ENCODE results near the gene NUDT6.

NUDT6 gene, protein sequence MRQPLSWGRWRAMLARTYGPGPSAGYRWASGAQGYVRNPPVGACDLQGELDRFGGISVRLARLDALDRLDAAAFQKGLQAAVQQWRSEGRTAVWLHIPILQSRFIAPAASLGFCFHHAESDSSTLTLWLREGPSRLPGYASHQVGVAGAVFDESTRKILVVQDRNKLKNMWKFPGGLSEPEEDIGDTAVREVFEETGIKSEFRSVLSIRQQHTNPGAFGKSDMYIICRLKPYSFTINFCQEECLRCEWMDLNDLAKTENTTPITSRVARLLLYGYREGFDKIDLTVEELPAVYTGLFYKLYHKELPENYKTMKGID

DNA sequence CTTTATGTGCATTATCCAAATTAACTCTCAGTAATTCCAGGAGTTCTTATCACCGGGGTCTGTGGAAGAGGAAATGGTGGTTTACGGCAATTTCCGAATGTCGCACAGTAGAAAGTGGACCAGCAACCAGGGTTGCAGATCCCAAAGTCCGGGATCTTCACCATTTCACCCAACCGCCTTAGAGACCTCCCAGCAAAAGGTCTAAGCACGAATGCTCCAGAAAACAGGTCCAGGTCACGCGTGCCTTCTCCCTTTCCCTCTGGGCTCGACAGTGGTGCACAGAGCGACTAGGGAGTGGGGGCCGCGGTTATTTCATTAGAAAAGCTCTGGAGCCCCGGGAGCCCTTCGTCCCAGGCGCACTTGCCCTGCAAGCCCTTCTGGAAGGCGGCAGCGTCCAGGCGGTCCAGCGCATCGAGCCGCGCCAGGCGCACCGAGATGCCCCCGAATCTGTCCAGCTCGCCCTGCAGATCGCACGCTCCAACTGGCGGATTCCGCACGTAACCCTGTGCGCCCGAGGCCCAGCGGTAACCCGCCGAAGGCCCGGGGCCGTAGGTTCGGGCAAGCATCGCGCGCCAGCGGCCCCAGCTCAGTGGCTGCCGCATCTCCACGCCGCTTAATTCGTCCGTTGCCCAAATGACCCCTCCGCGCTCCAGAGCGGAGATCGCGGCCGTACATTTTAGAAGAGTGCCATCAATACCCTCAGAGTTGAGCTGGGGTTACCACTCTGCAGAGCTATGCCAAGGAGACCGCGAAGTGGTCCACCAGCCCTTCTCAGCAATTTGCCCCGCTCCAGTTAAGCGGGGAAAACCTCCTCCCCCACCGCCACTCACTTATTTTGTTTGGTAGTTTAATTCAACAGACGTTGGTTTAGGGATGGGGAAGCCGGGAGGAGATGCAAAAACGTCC is at the start of gene NUDT6:
TSS of gene NUDT6 (minus strand) at position 627 of the 906 bp plus-strand sequence. CDS start at position 602, 25 bp downstream.
- peak; percentile 65 to 75 for DNase-seq
- peak within 1 kb of the TSS; percentile 91 to 99 for H3K4me3 ChIP-seq
- no peaks in the 10 kb centered on the region for H3K36me3 ChIP-seq
- no peaks in the 10 kb centered on the region for H3K9me3 ChIP-seq
- intact Hi-C loops (cut with DNase I; ENCODE audit: low total_unique reads), result loop anchor here (5.0 kb wide), 1 partner anchor 165 kb away; no protein-coding TSS in a partner anchor
- TF ChIP-seq, protein P1, sequence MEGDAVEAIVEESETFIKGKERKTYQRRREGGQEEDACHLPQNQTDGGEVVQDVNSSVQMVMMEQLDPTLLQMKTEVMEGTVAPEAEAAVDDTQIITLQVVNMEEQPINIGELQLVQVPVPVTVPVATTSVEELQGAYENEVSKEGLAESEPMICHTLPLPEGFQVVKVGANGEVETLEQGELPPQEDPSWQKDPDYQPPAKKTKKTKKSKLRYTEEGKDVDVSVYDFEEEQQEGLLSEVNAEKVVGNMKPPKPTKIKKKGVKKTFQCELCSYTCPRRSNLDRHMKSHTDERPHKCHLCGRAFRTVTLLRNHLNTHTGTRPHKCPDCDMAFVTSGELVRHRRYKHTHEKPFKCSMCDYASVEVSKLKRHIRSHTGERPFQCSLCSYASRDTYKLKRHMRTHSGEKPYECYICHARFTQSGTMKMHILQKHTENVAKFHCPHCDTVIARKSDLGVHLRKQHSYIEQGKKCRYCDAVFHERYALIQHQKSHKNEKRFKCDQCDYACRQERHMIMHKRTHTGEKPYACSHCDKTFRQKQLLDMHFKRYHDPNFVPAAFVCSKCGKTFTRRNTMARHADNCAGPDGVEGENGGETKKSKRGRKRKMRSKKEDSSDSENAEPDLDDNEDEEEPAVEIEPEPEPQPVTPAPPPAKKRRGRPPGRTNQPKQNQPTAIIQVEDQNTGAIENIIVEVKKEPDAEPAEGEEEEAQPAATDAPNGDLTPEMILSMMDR (IDR thresholded peaks at IDR 0.05), result no peak
- H3K27me3 ChIP-seq, result no peaks in the 10 kb centered on the region
- peaks cover 0 to 26% (median 19%) of the 10 kb centered on the region in 4 donors for H3K4me1 ChIP-seq
- peak within 1 kb of the TSS; percentile 68 to 81 for H3K27ac ChIP-seq

DNA sequence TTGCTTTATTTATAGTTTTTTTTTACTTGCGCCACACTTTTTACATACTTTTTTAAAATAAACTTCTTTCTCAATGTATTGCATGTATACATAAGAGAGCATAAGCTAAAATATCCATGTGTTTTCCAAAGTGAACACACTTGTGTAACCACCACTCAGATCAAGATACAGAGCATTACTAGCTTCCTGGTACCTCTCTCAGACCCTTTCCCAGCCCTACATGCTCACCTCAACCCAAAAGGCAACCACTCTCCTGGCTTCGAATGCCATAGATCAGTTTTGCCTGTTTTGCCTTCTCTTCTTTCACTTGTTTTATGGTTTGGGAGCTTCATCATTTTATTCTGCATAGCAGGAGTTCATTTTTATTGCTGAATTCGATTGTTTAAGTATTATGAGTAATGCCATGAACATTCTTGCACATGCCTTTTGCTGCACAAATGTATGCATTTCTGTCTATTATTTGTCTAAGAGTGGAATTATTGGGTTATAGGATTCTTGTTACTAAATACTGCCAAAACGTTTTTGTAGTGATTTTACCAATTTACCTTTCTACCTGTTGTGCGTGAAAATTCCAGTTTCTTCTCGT is 45.9 kb upstream of the NUDT6 start:
- Histone ChIP-seq H3K9me3 (no peaks in the 10 kb centered on the region), H3K27ac (no peak overlapping the region), H3K36me3 (no peaks in the 10 kb centered on the region), H3K4me3 (no peak overlapping the region), H3K4me1 (no peaks in the 10 kb centered on the region), H3K27me3 (no peaks in the 10 kb centered on the region)
- intact Hi-C loops (cut with DNase I; ENCODE audit: low total_unique reads), result no loop called here
- TF ChIP-seq, protein P1 (IDR thresholded peaks at IDR 0.05), result no peak
- no peak for DNase-seq

DNA sequence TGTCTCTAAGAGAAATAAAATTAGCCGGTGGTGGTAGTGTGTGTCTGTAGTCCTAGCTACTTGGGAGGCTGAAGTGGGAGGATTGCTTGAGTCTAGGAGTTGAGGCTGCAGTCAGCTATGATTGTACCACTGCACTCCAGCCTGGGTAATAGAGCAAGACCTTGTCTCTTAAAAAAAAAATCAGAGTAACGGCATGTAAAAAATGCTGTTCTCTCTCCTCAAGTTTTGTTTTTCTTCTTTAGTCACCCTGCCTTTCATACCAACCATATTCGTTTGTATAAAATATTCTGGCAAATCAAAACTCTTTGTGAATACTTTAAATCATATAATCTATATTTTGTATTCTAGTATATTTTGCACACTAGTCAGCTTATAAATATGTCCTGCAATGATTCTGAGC is 44.8 kb upstream of the NUDT6 start:
- no peak for DNase-seq
- Histone ChIP-seq H3K36me3 (no peaks in the 10 kb centered on the region), H3K4me3 (no peak overlapping the region), H3K4me1 (peaks cover 0 to 6% (median 1%) of the 10 kb centered on the region in 4 donors), H3K27me3 (no peaks in the 10 kb centered on the region), H3K27ac (no peak overlapping the region), H3K9me3 (no peaks in the 10 kb centered on the region)
- intact Hi-C loops (cut with DNase I; ENCODE audit: low total_unique reads), result no loop called here
- TF ChIP-seq, protein P1 (IDR thresholded peaks at IDR 0.05), result no peak

DNA sequence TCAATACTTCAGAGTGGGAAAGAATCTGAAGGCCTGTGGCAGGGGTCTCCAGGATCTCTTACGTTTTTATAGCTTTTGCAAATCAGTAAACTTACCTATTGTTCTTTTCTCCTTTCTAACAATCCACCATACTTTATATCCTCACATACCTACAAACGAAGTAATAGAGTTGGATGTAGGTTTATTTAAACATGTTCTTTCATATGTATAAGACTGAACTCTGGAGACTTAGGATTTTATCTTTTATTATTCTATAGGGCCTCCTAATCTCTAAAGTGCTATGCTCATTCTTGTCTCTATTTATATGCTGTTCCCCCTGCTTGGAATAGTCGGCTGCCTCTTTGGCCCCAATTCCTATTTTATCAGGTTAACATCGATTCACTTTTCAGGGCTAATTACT is 43.8 kb upstream of the NUDT6 start:
- no peak overlapping the region for H3K4me3 ChIP-seq
- intact Hi-C loops (cut with DNase I; ENCODE audit: low total_unique reads), result no loop called here
- peaks cover 0 to 10% (median 3%) of the 10 kb centered on the region in 4 donors for H3K4me1 ChIP-seq
- no peaks in the 10 kb centered on the region for H3K36me3 ChIP-seq
- H3K27ac ChIP-seq, result no peak overlapping the region
- TF ChIP-seq, protein P1 (IDR thresholded peaks at IDR 0.05), result no peak
- no peak for DNase-seq
- no peaks in the 10 kb centered on the region for H3K27me3 ChIP-seq
- no peaks in the 10 kb centered on the region for H3K9me3 ChIP-seq

DNA sequence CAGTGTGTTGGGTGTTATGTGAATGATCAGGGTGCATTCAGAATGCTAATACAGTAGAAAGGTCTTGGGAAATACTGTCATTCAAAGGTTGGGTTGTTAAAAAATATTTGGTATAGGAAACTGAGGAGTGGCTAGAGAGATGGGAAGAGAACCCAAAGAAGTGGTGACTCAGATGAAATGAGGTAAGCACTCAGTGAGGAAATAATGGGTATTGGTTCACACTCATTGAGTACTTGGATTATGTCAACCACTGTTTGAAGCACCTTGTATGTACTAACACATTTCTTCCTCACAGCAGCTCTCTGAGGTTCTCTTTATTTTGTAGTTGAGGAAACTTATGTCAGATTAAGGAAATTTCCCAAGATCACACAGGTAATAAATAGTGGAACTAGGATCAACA is 40.8 kb upstream of the NUDT6 start:
- H3K27ac ChIP-seq, result no peak overlapping the region
- intact Hi-C loops (cut with DNase I; ENCODE audit: low total_unique reads), result no loop called here
- H3K4me1 ChIP-seq, result peaks cover 0 to 27% (median 3%) of the 10 kb centered on the region in 4 donors

More for the DNA sequence above, 40.8 kb upstream of the NUDT6 start:
- H3K27me3 ChIP-seq, result no peaks in the 10 kb centered on the region
- no peaks in the 10 kb centered on the region for H3K36me3 ChIP-seq
- TF ChIP-seq, protein P1 (IDR thresholded peaks at IDR 0.05), result no peak
- no peak for DNase-seq
- no peak overlapping the region for H3K4me3 ChIP-seq
- H3K9me3 ChIP-seq, result no peaks in the 10 kb centered on the region
